NCI-H2196 (cell line): ENCODE results near the gene MR1.

Source experiments
- DNase-seq: peaks from one replicate; lab custom pipeline; 2025; ENCODE audit not compliant: unreplicated experiment; lab: John Stamatoyannopoulos, UW

Gene MR1

GRCh38 chr1:181106479-181106878, 72.7 kb downstream of the MR1 start:
- DNase-seq: no peak

GRCh38 chr1:181107711-181108110, 73.9 kb downstream of the MR1 start:
- DNase-seq: no peak

DNA sequence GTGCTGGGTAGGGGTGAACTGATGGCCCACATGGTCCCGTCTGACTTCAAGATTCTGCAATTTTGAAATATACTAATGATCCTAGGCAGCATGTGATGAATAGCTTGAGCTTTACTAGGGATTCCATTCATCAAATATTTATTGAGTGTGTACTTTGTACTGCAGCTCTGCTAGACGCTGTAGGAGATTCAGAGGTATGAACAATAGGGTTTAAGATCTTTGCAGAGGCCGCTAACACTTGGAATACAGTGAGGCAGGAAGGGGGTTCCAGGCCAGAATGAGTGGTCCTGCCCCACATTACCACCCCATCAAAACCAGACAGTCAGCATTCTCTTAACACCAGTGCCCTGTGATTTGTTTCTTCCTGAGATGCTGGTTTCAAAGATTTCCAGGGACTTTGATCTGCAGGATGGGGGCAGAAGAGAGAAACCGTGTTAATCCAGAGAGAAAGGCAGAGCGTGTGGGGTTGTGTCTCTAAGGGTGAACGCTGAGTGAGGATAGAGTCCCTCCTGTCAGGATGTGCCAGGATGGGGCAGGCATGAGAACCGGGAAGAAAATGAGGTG, 74.6 kb downstream of the MR1 start:
- no peak for DNase-seq

GRCh38 chr1:181110013-181110412, 76.2 kb downstream of the MR1 start:
- no peak for DNase-seq
